GM18951 (cell line): Measurements from ENCODE around the gene MELTF.
A peak's percentile ranks its signal among the peaks of the same experiment; 100 is the strongest.
"Not testable (repeated sequence)": the region's sequence is repeated elsewhere in the genome, so short reads cannot be mapped to it uniquely, and the experiment has no call there.

Experiments
- POLR2A ChIP-seq: IDR thresholded peaks from 4 replicates; pipeline ENCODE4 v1.6.1; 2011; ENCODE audit warnings: mild to moderate bottlenecking; ENCODE audit not compliant: insufficient read length, insufficient read depth; ENCODE audit errors: extremely low read depth
- in situ Hi-C: fragments of 300-500 bp; cut with MboI; formaldehyde crosslinking; loops from one replicate; pipeline ENCODE4 v1.12.0; 2022; ENCODE audit warnings: low sequenced_read_pairs, mixed read lengths, inconsistent platforms; ENCODE audit not compliant: unreplicated experiment

Gene MELTF

GRCh38 chr3:197029511-197030167 is at the start of gene MELTF:
Gene MELTF (minus strand): TSS chr3:197029817. CDS start chr3:197029702, 115 bp downstream.
- peak; percentile 82 for TF ChIP-seq POLR2A
- in situ Hi-C loops: no loop called here

GRCh38 chr3:197076415-197076814 is 46.8 kb upstream of the MELTF start:
- in situ Hi-C loops: no loop called here
- TF ChIP-seq POLR2A: no peak

- no peak for TF ChIP-seq POLR2A
- in situ Hi-C loops: no loop called here
Observed at GRCh38 chr3:197068077-197068476, 38.5 kb upstream of the MELTF start.

- in situ Hi-C loops: no loop called here
- no peak for TF ChIP-seq POLR2A
Observed at GRCh38 chr3:197064771-197065170, 35.2 kb upstream of the MELTF start.

GRCh38 chr3:197062446-197062845 is 32.8 kb upstream of the MELTF start:
- in situ Hi-C loops: no loop called here
- TF ChIP-seq POLR2A: no peak

- in situ Hi-C loops: not testable (repeated sequence)
Observed at GRCh38 chr3:197051637-197052036, 22.0 kb upstream of the MELTF start.

GRCh38 chr3:197050511-197050910 is 20.9 kb upstream of the MELTF start:
- in situ Hi-C loops: no loop called here

GRCh38 chr3:197042539-197042938 is 12.9 kb upstream of the MELTF start:
- in situ Hi-C loops: no loop called here
- no peak for TF ChIP-seq POLR2A

More at GRCh38 chr3:197050511-197050910, 20.9 kb upstream of the MELTF start:
- TF ChIP-seq POLR2A: no peak

- in situ Hi-C loops: no loop called here
- TF ChIP-seq POLR2A: no peak
Observed at GRCh38 chr3:197041875-197042488, 12.4 kb upstream of the MELTF start.

GRCh38 chr3:197040658-197041057 is 11.0 kb upstream of the MELTF start:
- no peak for TF ChIP-seq POLR2A
- in situ Hi-C loops: no loop called here

GRCh38 chr3:197038679-197039462 is 9.3 kb upstream of the MELTF start:
- TF ChIP-seq POLR2A: no peak
- in situ Hi-C loops: no loop called here

GRCh38 chr3:197035577-197035976 is 6.0 kb upstream of the MELTF start:
- TF ChIP-seq POLR2A: no peak
- in situ Hi-C loops: no loop called here

- in situ Hi-C loops: not testable (repeated sequence)
Observed at GRCh38 chr3:197034778-197035177, 5.2 kb upstream of the MELTF start.

GRCh38 chr3:197033764-197034163 is 4.1 kb upstream of the MELTF start:
- in situ Hi-C loops: not testable (repeated sequence)
